Endothelial cell of umbilical vein (primary cell): ENCODE measurements around the gene CHSY3. TPM values are rescaled to one million over a fixed set of nuclear protein-coding genes. Genes with fewer than 3 reads are reported as not detected.
A peak's percentile ranks its signal among the peaks of the same experiment; 100 is the strongest.

Source experiments
- BruUV-seq: library from RNA; stranded (reverse); fragments of 400-500 nt; replicated peaks from 2 replicates; lab custom pipeline; 2021; lab: Mats Ljungman, UMichigan
- CTCF ChIA-PET: fragments of 300-600, 350-600 bp; sonication (Branson Sonifier 250); formaldehyde crosslinking; loops from one replicate; lab custom pipeline; 2021; ENCODE audit warnings: antibody characterized with exemption, inconsistent platforms; lab: Charles Lee
- POLR2A ChIA-PET: fragments of 300-600, 350-600 bp; sonication (Branson Sonifier 250); formaldehyde crosslinking; loops from one replicate; lab custom pipeline; 2021; ENCODE audit warnings: antibody characterized with exemption, inconsistent platforms; lab: Charles Lee
- DNase-seq: peaks from one replicate; pipeline ENCODE4 v3.0.0-alpha.2; 2011; ENCODE audit warnings: low read depth, low spot score
- FAIRE-seq: peaks from 2 replicates; lab custom pipeline; 2011; peaks lifted over from hg19 to GRCh38; lab: Jason Lieb, UNC
- H2AFZ ChIP-seq: 2 replicates; pipeline ENCODE4 v1.6.0; 2012; ENCODE audit warnings: low read depth, low read length, control low read depth, inconsistent platforms
- H3K27ac ChIP-seq: 2 replicates; pipeline ENCODE4 v1.5.1; 2011; ENCODE audit warnings: low read depth, mild to moderate bottlenecking, control low read depth, low read length, moderate library complexity; ENCODE audit not compliant: insufficient read depth
- H3K27me3 ChIP-seq, 2 experiments: 2 replicates each; pipeline versions ENCODE4 v1.6.0 to v1.6.1; 2011; ENCODE audit warnings: low read length in 2 of 2, mixed read lengths in 1 of 2; ENCODE audit not compliant: control insufficient read depth in 2 of 2, insufficient read depth in 2 of 2
- H3K36me3 ChIP-seq, 2 experiments: 2 replicates in 1 of 2; 3 replicates in 1 of 2; pipeline ENCODE4 v1.5.1; 2011; ENCODE audit warnings: low read length in 2 of 2, mild to moderate bottlenecking in 1 of 2, moderate library complexity in 1 of 2; ENCODE audit not compliant: control insufficient read depth in 2 of 2, insufficient read depth in 2 of 2; ENCODE audit errors: extremely low read depth in 1 of 2
- H3K4me1 ChIP-seq: 3 replicates; pipeline ENCODE4 v1.5.1; 2011; ENCODE audit warnings: mild to moderate bottlenecking, low read length; ENCODE audit not compliant: control insufficient read depth, insufficient read depth; ENCODE audit errors: extremely low read depth
- H3K4me2 ChIP-seq: 2 replicates; pipeline ENCODE4 v1.6.1; 2011; ENCODE audit warnings: low read length, control low read depth, mixed read lengths; ENCODE audit not compliant: insufficient read depth
- H3K4me3 ChIP-seq, 3 experiments: fragments of 200-600 bp in 1 of 3; sonication (generic), shearing (Covaris generic) in 1 of 3; replicated peaks in 1 of 3; 2 replicates each; pipeline ENCODE4 v1.5.1; 2011 to 2016; ENCODE audit warnings: control low read depth in 3 of 3, low read length in 3 of 3, mild to moderate bottlenecking in 2 of 3, inconsistent platforms in 1 of 3, low read depth in 1 of 3, moderate library complexity in 1 of 3; ENCODE audit not compliant: insufficient read depth in 1 of 3
- H3K79me2 ChIP-seq: 2 replicates; pipeline ENCODE4 v1.6.0; 2012; ENCODE audit warnings: low read length, inconsistent platforms; ENCODE audit not compliant: control insufficient read depth, insufficient read depth
- H3K9ac ChIP-seq: replicated peaks from 2 replicates; pipeline ENCODE3; 2011; ENCODE audit warnings: low read length, control low read depth; ENCODE audit not compliant: insufficient read depth; ENCODE audit errors: extremely low read depth
- H3K9me1 ChIP-seq: replicated peaks from 3 replicates; pipeline ENCODE4 v1.6.0; 2011; ENCODE audit warnings: mild to moderate bottlenecking, low read length; ENCODE audit not compliant: control insufficient read depth, insufficient read depth; ENCODE audit errors: extremely low read depth
- H3K9me3 ChIP-seq: replicated peaks from 2 replicates; pipeline ENCODE4 v1.5.1; 2012; ENCODE audit warnings: low read length, inconsistent platforms; ENCODE audit not compliant: control insufficient read depth, insufficient read depth
- H4K20me1 ChIP-seq: replicated peaks from 2 replicates; pipeline ENCODE3; 2011; ENCODE audit warnings: mild to moderate bottlenecking, low read length; ENCODE audit not compliant: control insufficient read depth, insufficient read depth; ENCODE audit errors: extremely low read depth
- CTCF ChIP-seq, 2 donors: IDR thresholded peaks; 1 replicate in 1 of 2; 2 replicates in 1 of 2; pipeline ENCODE4 v1.5.1; 2011; ENCODE audit warnings: low read length in 2 of 2, mild to moderate bottlenecking in 2 of 2, moderate library complexity in 2 of 2, control low read depth in 1 of 2, inconsistent platforms in 1 of 2, low read depth in 1 of 2; ENCODE audit not compliant: insufficient read depth in 1 of 2; ENCODE audit errors: extremely low read depth in 1 of 2
- EZH2 ChIP-seq: IDR thresholded peaks from 2 replicates; pipeline ENCODE4 v1.6.1; 2012; ENCODE audit warnings: borderline replicate concordance, low read depth, mild to moderate bottlenecking, moderate library complexity, low read length, inconsistent platforms; ENCODE audit not compliant: severe bottlenecking
- FOS ChIP-seq: IDR thresholded peaks from 2 replicates; pipeline ENCODE4 v1.6.1; 2011; ENCODE audit warnings: mild to moderate bottlenecking, low read length, moderate library complexity, borderline replicate concordance; ENCODE audit not compliant: insufficient read depth
- GATA2 ChIP-seq: IDR thresholded peaks from 2 replicates; pipeline ENCODE4 v1.7.0; 2011; ENCODE audit warnings: low read depth, mild to moderate bottlenecking, moderate library complexity, mixed read lengths, low read length; ENCODE audit not compliant: insufficient read length, insufficient read depth
- JUN ChIP-seq: IDR thresholded peaks from 2 replicates; pipeline ENCODE4 v1.6.1; 2011; ENCODE audit warnings: borderline replicate concordance, low read depth; ENCODE audit not compliant: insufficient read length, insufficient read depth
- MAX ChIP-seq: IDR thresholded peaks from 2 replicates; pipeline ENCODE4 v1.6.1; 2011; ENCODE audit not compliant: insufficient read depth, insufficient read length
- MYC ChIP-seq: IDR thresholded peaks from one replicate; pipeline ENCODE4 v1.6.1; 2011; ENCODE audit warnings: mild to moderate bottlenecking, low read depth, low read length
- POLR2A ChIP-seq: IDR thresholded peaks from 2 replicates; pipeline ENCODE4 v1.6.1; 2012; ENCODE audit warnings: low read depth, mild to moderate bottlenecking, control low read depth, low read length
- POLR2AphosphoS5 ChIP-seq: IDR thresholded peaks from 2 replicates; pipeline ENCODE4 v1.6.1; 2012; ENCODE audit warnings: low read depth, mild to moderate bottlenecking, control low read depth, low read length, moderate library complexity; ENCODE audit not compliant: insufficient read depth
- dilution Hi-C: fragments of 300-500 bp; cut with MboI; formaldehyde crosslinking; loops from one replicate; pipeline ENCODE4 v1.15.0; 2019; ENCODE audit warnings: low sequenced_read_pairs; ENCODE audit not compliant: extremely low pct_ligation_motif_present
- intact Hi-C: fragments of 100-400 bp; cut with micrococcal nuclease; formaldehyde crosslinking; loops from one replicate; pipeline ENCODE4 v1.10.0; 2022
- polyA plus RNA-seq, 4 experiments: library from polyadenylated mRNA; depleted of rRNA in 3 of 4; stranded (reverse) in 3 of 4; unstranded in 1 of 4; fragments of >200 nt; gene quantifications; 2 replicates each; pipeline versions ENCODE4 v1.2.1 to v1.2.3, GENCODE V29; 2011 to 2012; ENCODE audit warnings: missing spikeins in 1 of 4
- total RNA-seq: library from RNA; stranded (reverse); gene quantifications from 2 replicates; pipeline ENCODE4 v1.2.3, GENCODE V29; 2021

CHSY3 gene
- total and polyA plus RNA-seq, 2 donors (not counting 3 experiments of a cell fraction or from before 2014, with no cell fraction given), result 2.2 to 8.4 TPM

GRCh38 chr5:130050585-130050984 is 146.3 kb downstream of the CHSY3 start:
- H3K79me2 ChIP-seq, result no peaks in the 10 kb centered on the region
- no peak for FAIRE-seq
- H3K4me3 ChIP-seq, result no peak overlapping the region
- intact Hi-C loops, result no loop called here
- no peak overlapping the region for H3K4me2 ChIP-seq
- peaks cover 2% of the 10 kb centered on the region for H3K4me1 ChIP-seq
- ChIA-PET CTCF (no interaction called here), POLR2A (no interaction called here)
- no peak for DNase-seq
- no peak overlapping the region for H3K9ac ChIP-seq
- TF ChIP-seq MAX (no peak), POLR2A (no peak)
- no peaks in the 10 kb centered on the region for H3K27me3 ChIP-seq
- H3K9me1 ChIP-seq, result no peaks in the 10 kb centered on the region
- no peak overlapping the region for H2AFZ ChIP-seq
- H3K36me3 ChIP-seq, result no peaks in the 10 kb centered on the region
- dilution Hi-C loops, result no loop called here
- no peaks in the 10 kb centered on the region for H3K9me3 ChIP-seq
- no peak overlapping the region for H3K27ac ChIP-seq
- no TSS peak for BruUV-seq
- H4K20me1 ChIP-seq, result no peaks in the 10 kb centered on the region

GRCh38 chr5:130052752-130053151 is 148.5 kb downstream of the CHSY3 start:
- FAIRE-seq (no peak), DNase-seq (peak; percentile 43)
- H3K4me3 ChIP-seq, result no peak overlapping the region
- H2AFZ ChIP-seq, result no peak overlapping the region
- H4K20me1 ChIP-seq, result no peaks in the 10 kb centered on the region
- no peaks in the 10 kb centered on the region for H3K9me3 ChIP-seq
- no peak overlapping the region for H3K27ac ChIP-seq
- ChIA-PET CTCF (no interaction called here), POLR2A (no interaction called here)
- no peaks in the 10 kb centered on the region for H3K27me3 ChIP-seq
- no peak overlapping the region for H3K9ac ChIP-seq
- H3K36me3 ChIP-seq, result no peaks in the 10 kb centered on the region
- no peaks in the 10 kb centered on the region for H3K9me1 ChIP-seq
- peaks cover 2% of the 10 kb centered on the region for H3K4me1 ChIP-seq
- BruUV-seq, result no TSS peak
- no peaks in the 10 kb centered on the region for H3K79me2 ChIP-seq
- TF ChIP-seq FOS, result no peak
- TF ChIP-seq MAX, result no peak
- TF ChIP-seq POLR2A, result no peak
- no peak for TF ChIP-seq GATA2
- TF ChIP-seq EZH2, result no peak
- TF ChIP-seq JUN, result no peak
- no peak for TF ChIP-seq MYC
- no peak for TF ChIP-seq CTCF (IDR thresholded peaks at IDR 0.05; ENCODE audit: extremely low read depth in 1 of 2, insufficient read depth in 1 of 2, low read depth in 1 of 2, low read length in 2 of 2)
- no peak for TF ChIP-seq POLR2AphosphoS5
- no peak overlapping the region for H3K4me2 ChIP-seq
- dilution Hi-C loops, result no loop called here
- intact Hi-C loops, result no loop called here
